T-helper 2 cell treated with Interferon-gamma antibody and Interleukin-4, amounts not matched to agents 100 ng/mL and 5 ng/mL, for 36 hours (primary cell): Measurements from ENCODE around the gene CORO1C. TPM values are rescaled to one million over a fixed set of nuclear protein-coding genes. Genes with fewer than 3 reads are reported as not detected.

Experiments
- total RNA-seq: library from RNA; stranded (reverse); gene quantifications from 2 replicates; pipeline ENCODE4 v1.2.3, GENCODE V29; 2022

Gene CORO1C
- total RNA-seq, 1 donor from 2014 or later: 47.7 TPM

Other genes starting within 250 kb of the CORO1C start
- 8.4 and 10.2 TPM in 2 replicates for gene FICD, start 216.2 kb downstream of the CORO1C start, total RNA-seq
- gene SART3, start 170.3 kb downstream of the CORO1C start, total RNA-seq: 78.3 and 84.4 TPM in 2 replicates
- gene ISCU, start 168.9 kb downstream of the CORO1C start, total RNA-seq: 44.1 and 45.1 TPM in 2 replicates
- 0.30 and 0.41 TPM in 2 replicates for gene TMEM119, start 133.4 kb downstream of the CORO1C start, total RNA-seq
- gene SELPLG, start 97.6 kb downstream of the CORO1C start, total RNA-seq: 219 and 221 TPM in 2 replicates
- gene SSH1, start 126.1 kb upstream of the CORO1C start, total RNA-seq: 30.6 and 33.1 TPM in 2 replicates
- gene DAO, start 148.6 kb upstream of the CORO1C start, total RNA-seq: not detected in 2 replicates